EH (cell line): Measurements from ENCODE around the gene LCE1E.
A peak's percentile ranks its signal among the peaks of the same experiment; 100 is the strongest.

ENCODE experiments used
- DNase-seq: peaks from one replicate; pipeline ENCODE4 v3.0.0-alpha.2; 2015; ENCODE audit warnings: low read depth

LCE1E gene

GRCh38 chr1:152786077-152786476 lies at the start of gene LCE1E:
Gene LCE1E, plus strand, starts transcription at chr1:152786257. Its CDS starts 1,043 bp downstream, at chr1:152787300.
- no peak for DNase-seq

- DNase-seq = no peak
These were observed 48.1 kb upstream of the LCE1E start for GRCh38 chr1:152737997-152738396.

GRCh38 chr1:152739841-152740240 lies 46.2 kb upstream of the LCE1E start:
- DNase-seq = no peak

- DNase-seq = no peak
These were observed 44.4 kb upstream of the LCE1E start for GRCh38 chr1:152741656-152742055.

GRCh38 chr1:152743371-152744145 lies 42.5 kb upstream of the LCE1E start:
- no peak for DNase-seq

GRCh38 chr1:152745289-152745704 lies 40.8 kb upstream of the LCE1E start:
- no peak for DNase-seq

GRCh38 chr1:152745765-152746444 lies 40.2 kb upstream of the LCE1E start:
- no peak for DNase-seq

- no peak for DNase-seq
These were observed 38.2 kb upstream of the LCE1E start for GRCh38 chr1:152747831-152748230.

- DNase-seq = peak; percentile 57
These were observed 33.8 kb upstream of the LCE1E start for GRCh38 chr1:152752225-152752624.

GRCh38 chr1:152753586-152753985 lies 32.5 kb upstream of the LCE1E start:
- DNase-seq = no peak

- DNase-seq = no peak
These were observed 29.2 kb upstream of the LCE1E start for GRCh38 chr1:152756872-152757271.

- DNase-seq = no peak
These were observed 28.3 kb upstream of the LCE1E start, which contains the start of gene KPRP for GRCh38 chr1:152757747-152758146. Gene KPRP, plus strand, starts transcription at chr1:152758025. Its CDS starts 1,564 bp downstream, at chr1:152759589.

- DNase-seq = no peak
These were observed 27.4 kb upstream of the LCE1E start for GRCh38 chr1:152758636-152759035.

GRCh38 chr1:152759453-152760173 lies 26.4 kb upstream of the LCE1E start:
- DNase-seq = no peak

GRCh38 chr1:152760551-152761190 lies 25.4 kb upstream of the LCE1E start:
- DNase-seq = no peak

GRCh38 chr1:152761609-152762213 lies 24.3 kb upstream of the LCE1E start:
- no peak for DNase-seq

GRCh38 chr1:152768847-152769533 lies 17.1 kb upstream of the LCE1E start:
- DNase-seq = peak; percentile 3

- DNase-seq = no peak
These were observed 15.6 kb upstream of the LCE1E start for GRCh38 chr1:152770411-152770810.

- no peak for DNase-seq
These were observed 11.2 kb upstream of the LCE1E start, which contains the start of gene LCE1F for GRCh38 chr1:152774875-152775274. Gene LCE1F, plus strand, starts transcription at chr1:152775140. Its CDS starts 1,232 bp downstream, at chr1:152776372.

- DNase-seq = no peak
These were observed 9.7 kb upstream of the LCE1E start for GRCh38 chr1:152776361-152776760.

- DNase-seq = peak; percentile 13
These were observed 8.4 kb upstream of the LCE1E start for GRCh38 chr1:152777510-152778137.
